Effector memory CD4-positive, alpha-beta T cell (primary cell): ENCODE results near the gene GJA9.
"Not testable (repeated sequence)": the region's sequence is repeated elsewhere in the genome, so short reads cannot be mapped to it uniquely, and the experiment has no call there.

Experiments used
- DNase-seq, 3 donors: peaks; one replicate each; pipeline ENCODE4 v3.0.0-alpha.2; 2020
- H3K27ac ChIP-seq: 2 replicates; pipeline ENCODE4 v1.7.0; 2013; ENCODE audit warnings: mild to moderate bottlenecking, low read length, moderate library complexity; ENCODE audit not compliant: insufficient read depth, poor library complexity, severe bottlenecking
- H3K27me3 ChIP-seq: replicated peaks from 2 replicates; pipeline ENCODE4 v1.7.0; 2013; ENCODE audit warnings: mild to moderate bottlenecking, low read length; ENCODE audit not compliant: insufficient read depth, control insufficient read depth, poor library complexity, severe bottlenecking
- H3K36me3 ChIP-seq: 2 replicates; pipeline ENCODE4 v1.7.0; 2013; ENCODE audit warnings: mild to moderate bottlenecking, low read length, moderate library complexity; ENCODE audit not compliant: control insufficient read depth, insufficient read depth
- H3K4me1 ChIP-seq: 2 replicates; pipeline ENCODE4 v1.7.0; 2013; ENCODE audit warnings: low read length, mild to moderate bottlenecking; ENCODE audit not compliant: control insufficient read depth, insufficient read depth, poor library complexity, severe bottlenecking
- H3K4me3 ChIP-seq: 2 replicates; pipeline ENCODE4 v1.7.0; 2013; ENCODE audit warnings: low read length, low read depth, mild to moderate bottlenecking; ENCODE audit not compliant: insufficient read depth, poor library complexity, severe bottlenecking
- H3K9me3 ChIP-seq: 2 replicates; pipeline ENCODE4 v1.7.0; 2013; ENCODE audit warnings: mild to moderate bottlenecking, low read length, moderate library complexity; ENCODE audit not compliant: control insufficient read depth

Gene GJA9

GRCh38 chr1:38859561-38860453 is 21.6 kb downstream of the GJA9 start, which contains the start of gene RRAGC:
Gene RRAGC, minus strand, starts transcription at chr1:38859772. Its CDS starts 126 bp downstream, at chr1:38859646.
- Histone ChIP-seq H3K36me3 (peaks cover 18% of the 10 kb centered on the region), H3K4me3 (peak within 1 kb of the TSS; percentile 80), H3K4me1 (peaks cover 18% of the 10 kb centered on the region), H3K27me3 (no peaks in the 10 kb centered on the region), H3K27ac (peak within 1 kb of the TSS; percentile 72), H3K9me3 (no peaks in the 10 kb centered on the region)
- peak; percentile 96 to 98 (median 98) for DNase-seq

GRCh38 chr1:38858833-38859560 is 22.4 kb downstream of the GJA9 start:
- Histone ChIP-seq H3K4me3 (peak overlapping the region; percentile 80), H3K9me3 (no peaks in the 10 kb centered on the region), H3K27me3 (no peaks in the 10 kb centered on the region), H3K27ac (peak overlapping the region; percentile 72), H3K36me3 (peaks cover 23% of the 10 kb centered on the region), H3K4me1 (peaks cover 18% of the 10 kb centered on the region)
- peak in 2 of 3 donors; percentile 7 to 29 for DNase-seq

- no peaks in the 10 kb centered on the region for H3K27me3 ChIP-seq
- H3K4me3 ChIP-seq = no peak overlapping the region
- no peaks in the 10 kb centered on the region for H3K9me3 ChIP-seq
- no peak for DNase-seq
- peaks cover 42% of the 10 kb centered on the region for H3K36me3 ChIP-seq
- H3K27ac ChIP-seq = no peak overlapping the region
- peaks cover 4% of the 10 kb centered on the region for H3K4me1 ChIP-seq
Observed at GRCh38 chr1:38852780-38853179, 28.6 kb downstream of the GJA9 start.

- Histone ChIP-seq H3K36me3 (peaks cover 50% of the 10 kb centered on the region), H3K27me3 (no peaks in the 10 kb centered on the region), H3K4me1 (no peaks in the 10 kb centered on the region), H3K27ac (no peak overlapping the region), H3K9me3 (no peaks in the 10 kb centered on the region), H3K4me3 (no peak overlapping the region)
- no peak for DNase-seq
Observed at GRCh38 chr1:38848071-38848470, 33.3 kb downstream of the GJA9 start.

GRCh38 chr1:38846210-38846609 is 35.2 kb downstream of the GJA9 start:
- no peak for DNase-seq
- Histone ChIP-seq H3K27me3 (no peaks in the 10 kb centered on the region), H3K4me1 (no peaks in the 10 kb centered on the region), H3K27ac (no peak overlapping the region), H3K36me3 (peaks cover 55% of the 10 kb centered on the region), H3K4me3 (no peak overlapping the region), H3K9me3 (no peaks in the 10 kb centered on the region)

GRCh38 chr1:38845088-38845487 is 36.3 kb downstream of the GJA9 start:
- not testable (repeated sequence) for H3K27ac ChIP-seq, H3K4me3 ChIP-seq, H3K9me3 ChIP-seq, H3K4me1 ChIP-seq, DNase-seq, H3K27me3 ChIP-seq
- H3K36me3 ChIP-seq = peaks cover 49% of the 10 kb centered on the region

- H3K27me3 ChIP-seq = no peaks in the 10 kb centered on the region
- H3K4me3 ChIP-seq = no peak overlapping the region
- peaks cover 45% of the 10 kb centered on the region for H3K36me3 ChIP-seq
- no peak for DNase-seq
- no peak overlapping the region for H3K27ac ChIP-seq
- H3K4me1 ChIP-seq = no peaks in the 10 kb centered on the region
- H3K9me3 ChIP-seq = no peaks in the 10 kb centered on the region
Observed at GRCh38 chr1:38840281-38840680, 41.1 kb downstream of the GJA9 start.

GRCh38 chr1:38839363-38839762 is 42.0 kb downstream of the GJA9 start:
- no peaks in the 10 kb centered on the region for H3K27me3 ChIP-seq
- peaks cover 42% of the 10 kb centered on the region for H3K36me3 ChIP-seq
- no peak overlapping the region for H3K4me3 ChIP-seq
- no peak overlapping the region for H3K27ac ChIP-seq
- DNase-seq = no peak
- H3K9me3 ChIP-seq = no peaks in the 10 kb centered on the region
- H3K4me1 ChIP-seq = no peaks in the 10 kb centered on the region

- H3K4me1 ChIP-seq, H3K27me3 ChIP-seq, H3K9me3 ChIP-seq, H3K27ac ChIP-seq, H3K4me3 ChIP-seq, DNase-seq: not testable (repeated sequence)
- H3K36me3 ChIP-seq = peaks cover 26% of the 10 kb centered on the region
Observed at GRCh38 chr1:38836316-38836715, 45.1 kb downstream of the GJA9 start.
